ENCODE data around the gene TCAP. TPM values are rescaled to one million over a fixed set of nuclear protein-coding genes. Genes with fewer than 3 reads are reported as not detected.

TCAP gene
- total RNA-seq, 1 donor from 2014 or later: 0.98 TPM

DNA sequence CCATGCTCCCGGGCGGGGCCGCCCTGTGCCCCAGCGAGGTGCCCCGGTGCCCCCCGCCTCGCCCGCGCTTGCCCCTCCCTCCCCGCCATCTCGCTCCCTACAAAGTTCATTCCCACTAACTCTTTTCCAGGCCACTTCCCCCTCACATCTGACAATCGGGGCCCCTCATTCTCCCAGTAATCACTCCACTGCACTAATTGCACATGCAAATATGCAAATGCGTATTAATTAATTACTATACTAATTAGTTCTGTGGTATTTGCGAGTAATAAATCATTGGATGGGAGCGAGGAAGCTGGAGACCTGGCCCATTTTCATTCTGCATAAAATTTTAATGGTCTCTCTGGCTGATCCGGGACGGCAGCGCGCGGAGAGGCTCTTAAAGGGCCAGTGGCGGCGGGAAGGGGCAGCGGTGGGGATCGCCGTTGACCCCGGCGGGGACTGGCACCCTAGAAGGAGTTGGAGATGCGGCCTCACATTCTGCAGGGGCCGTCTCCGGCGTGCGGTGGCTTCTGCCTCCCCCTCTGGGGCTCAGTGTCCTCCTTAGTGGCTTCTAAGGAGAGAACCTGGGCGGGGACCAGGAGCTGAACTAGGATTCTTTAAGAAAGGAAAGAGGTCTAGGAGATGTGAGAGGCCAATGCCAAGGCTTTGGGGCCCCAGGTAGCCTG, 46.8 kb upstream of the TCAP start:
- Mint-ChIP-seq H3K9me3 (ENCODE audit: unreplicated experiment) (no peaks in the 10 kb centered on the region), H3K27ac (ENCODE audit: unreplicated experiment) (no peak overlapping the region), H3K4me1 (ENCODE audit: low read depth, unreplicated experiment) (no peaks in the 10 kb centered on the region), H3K4me3 (ENCODE audit: unreplicated experiment) (peak overlapping the region; percentile 85), H3K27me3 (ENCODE audit: low read depth, unreplicated experiment) (peaks cover 81% of the 10 kb centered on the region), H3K36me3 (ENCODE audit: low read depth, unreplicated experiment) (no peaks in the 10 kb centered on the region)
- Histone ChIP-seq H3K4me2 (ENCODE audit: low read length) (peak overlapping the region; percentile 90), H3K9me3 (ENCODE audit: insufficient read depth, low read depth, low read length) (no peaks in the 10 kb centered on the region), H3K27me3 (ENCODE audit: insufficient read depth, low read length) (peaks cover 30% of the 10 kb centered on the region), H4K20me1 (ENCODE audit: insufficient read depth, low read length) (no peaks in the 10 kb centered on the region), H3K4me3 (ENCODE audit: insufficient read depth, low read depth, low read length) (peak overlapping the region; percentile 64), H3K4me1 (ENCODE audit: insufficient read depth, low read length) (peaks cover 11% of the 10 kb centered on the region), H3K79me2 (ENCODE audit: insufficient read depth, low read length) (no peaks in the 10 kb centered on the region), H3K36me3 (ENCODE audit: insufficient read depth, low read length) (no peaks in the 10 kb centered on the region), H2AFZ (ENCODE audit: low read depth, low read length) (peak overlapping the region; percentile 64), H3K27ac (ENCODE audit: low read depth, low read length) (no peak overlapping the region), H3K9ac (ENCODE audit: low read length) (peak overlapping the region; percentile 35)
- no peak for FAIRE-seq
- no peak for DNase-seq (ENCODE audit: low read depth)
- no peak for TF ChIP-seq EZH2 (IDR thresholded peaks at IDR 0.05; ENCODE audit: insufficient read depth, low read length)
- TF ChIP-seq, protein P1, sequence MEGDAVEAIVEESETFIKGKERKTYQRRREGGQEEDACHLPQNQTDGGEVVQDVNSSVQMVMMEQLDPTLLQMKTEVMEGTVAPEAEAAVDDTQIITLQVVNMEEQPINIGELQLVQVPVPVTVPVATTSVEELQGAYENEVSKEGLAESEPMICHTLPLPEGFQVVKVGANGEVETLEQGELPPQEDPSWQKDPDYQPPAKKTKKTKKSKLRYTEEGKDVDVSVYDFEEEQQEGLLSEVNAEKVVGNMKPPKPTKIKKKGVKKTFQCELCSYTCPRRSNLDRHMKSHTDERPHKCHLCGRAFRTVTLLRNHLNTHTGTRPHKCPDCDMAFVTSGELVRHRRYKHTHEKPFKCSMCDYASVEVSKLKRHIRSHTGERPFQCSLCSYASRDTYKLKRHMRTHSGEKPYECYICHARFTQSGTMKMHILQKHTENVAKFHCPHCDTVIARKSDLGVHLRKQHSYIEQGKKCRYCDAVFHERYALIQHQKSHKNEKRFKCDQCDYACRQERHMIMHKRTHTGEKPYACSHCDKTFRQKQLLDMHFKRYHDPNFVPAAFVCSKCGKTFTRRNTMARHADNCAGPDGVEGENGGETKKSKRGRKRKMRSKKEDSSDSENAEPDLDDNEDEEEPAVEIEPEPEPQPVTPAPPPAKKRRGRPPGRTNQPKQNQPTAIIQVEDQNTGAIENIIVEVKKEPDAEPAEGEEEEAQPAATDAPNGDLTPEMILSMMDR (IDR thresholded peaks at IDR 0.05; ENCODE audit: insufficient read depth, low read depth, low read length): no peak

DNA sequence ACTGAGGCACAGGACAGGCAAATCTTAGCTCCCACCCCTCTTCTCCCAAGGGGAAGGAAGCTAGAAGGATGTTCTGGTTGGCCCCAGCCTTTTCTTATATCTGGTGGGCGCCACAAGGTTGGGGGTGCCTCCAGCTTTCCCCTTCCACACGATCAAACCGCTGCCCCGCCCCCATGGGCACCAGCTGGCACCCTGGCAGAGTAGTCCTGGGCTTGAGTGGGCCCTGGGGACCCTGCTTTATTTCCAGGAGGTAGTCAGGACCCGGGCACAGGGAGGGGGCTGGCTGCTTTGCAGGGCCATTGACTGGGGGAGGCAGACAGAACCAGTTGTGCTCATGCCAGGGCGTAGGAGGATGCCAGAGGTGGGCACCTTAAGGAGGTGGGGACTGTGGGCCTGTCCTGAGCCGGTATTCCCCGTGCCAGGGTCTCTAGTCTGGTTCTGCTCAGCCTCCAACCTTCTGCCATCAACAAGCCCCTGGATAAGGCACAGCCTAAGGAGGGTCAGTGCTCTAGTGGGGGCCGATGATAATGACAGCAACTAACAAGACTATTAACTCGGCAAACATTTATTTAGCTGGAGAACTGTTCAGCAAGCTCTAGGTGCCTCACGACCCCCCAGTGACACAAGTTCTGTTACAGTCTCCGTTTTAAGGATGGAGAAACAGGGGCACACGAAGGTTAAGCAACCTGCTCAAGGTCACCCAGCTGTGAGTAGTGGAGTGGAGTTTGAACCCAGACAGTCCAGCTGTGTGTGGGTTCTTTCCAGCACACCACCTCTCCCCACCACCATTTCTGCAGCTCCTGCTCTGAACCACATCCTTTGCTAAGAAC, 46.0 kb upstream of the TCAP start:
- FAIRE-seq: no peak
- H3K4me1 ChIP-seq (ENCODE audit: insufficient read depth, low read length): peaks cover 11% of the 10 kb centered on the region
- H3K27me3 Mint-ChIP-seq (ENCODE audit: low read depth, unreplicated experiment): peaks cover 80% of the 10 kb centered on the region
- peak overlapping the region; percentile 64 for H2AFZ ChIP-seq (ENCODE audit: low read depth, low read length)
- no peaks in the 10 kb centered on the region for H3K79me2 ChIP-seq (ENCODE audit: insufficient read depth, low read length)
- H3K4me1 Mint-ChIP-seq (ENCODE audit: low read depth, unreplicated experiment): no peaks in the 10 kb centered on the region
- H3K27ac ChIP-seq (ENCODE audit: low read depth, low read length): no peak overlapping the region
- no peak overlapping the region for H3K27ac Mint-ChIP-seq (ENCODE audit: unreplicated experiment)
- peaks cover 30% of the 10 kb centered on the region for H3K27me3 ChIP-seq (ENCODE audit: insufficient read depth, low read length)
- H4K20me1 ChIP-seq (ENCODE audit: insufficient read depth, low read length): no peaks in the 10 kb centered on the region
- no peak for TF ChIP-seq EZH2 (IDR thresholded peaks at IDR 0.05; ENCODE audit: insufficient read depth, low read length)
- TF ChIP-seq, protein P1 (IDR thresholded peaks at IDR 0.05; ENCODE audit: insufficient read depth, low read depth, low read length): no peak
- H3K4me2 ChIP-seq (ENCODE audit: low read length): peak overlapping the region; percentile 90
- H3K36me3 Mint-ChIP-seq (ENCODE audit: low read depth, unreplicated experiment): no peaks in the 10 kb centered on the region
- no peak for DNase-seq (ENCODE audit: low read depth)
- H3K9me3 Mint-ChIP-seq (ENCODE audit: unreplicated experiment): no peaks in the 10 kb centered on the region
- no peaks in the 10 kb centered on the region for H3K36me3 ChIP-seq (ENCODE audit: insufficient read depth, low read length)
- no peak overlapping the region for H3K9ac ChIP-seq (ENCODE audit: low read length)
- H3K4me3 ChIP-seq (ENCODE audit: insufficient read depth, low read depth, low read length): no peak overlapping the region
- no peaks in the 10 kb centered on the region for H3K9me3 ChIP-seq (ENCODE audit: insufficient read depth, low read depth, low read length)
- no peak overlapping the region for H3K4me3 Mint-ChIP-seq (ENCODE audit: unreplicated experiment)

DNA sequence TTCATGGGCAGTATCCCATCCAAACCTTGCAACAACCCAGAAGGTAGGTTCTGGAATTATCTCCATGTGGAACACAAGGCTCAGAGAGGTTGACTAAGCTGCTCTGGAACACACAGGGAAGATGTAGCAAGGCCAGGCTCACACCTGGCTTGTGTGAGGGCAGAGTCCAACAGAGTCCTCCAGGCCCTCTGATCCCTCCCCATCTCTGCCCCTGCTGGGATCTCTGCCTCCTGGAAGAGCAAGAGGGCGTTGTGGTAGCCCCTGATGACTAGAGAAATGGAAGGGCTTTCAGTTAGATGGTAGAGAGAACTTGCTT, 45.4 kb upstream of the TCAP start:
- peaks cover 79% of the 10 kb centered on the region for H3K27me3 Mint-ChIP-seq (ENCODE audit: low read depth, unreplicated experiment)

More for the DNA sequence above, 45.4 kb upstream of the TCAP start:
- no peak overlapping the region for H3K4me2 ChIP-seq (ENCODE audit: low read length)
- Mint-ChIP-seq H3K36me3 (ENCODE audit: low read depth, unreplicated experiment) (no peaks in the 10 kb centered on the region), H3K4me1 (ENCODE audit: low read depth, unreplicated experiment) (no peaks in the 10 kb centered on the region), H3K9me3 (ENCODE audit: unreplicated experiment) (no peaks in the 10 kb centered on the region), H3K27ac (ENCODE audit: unreplicated experiment) (no peak overlapping the region), H3K4me3 (ENCODE audit: unreplicated experiment) (no peak overlapping the region)
- no peaks in the 10 kb centered on the region for H3K79me2 ChIP-seq (ENCODE audit: insufficient read depth, low read length)
- DNase-seq (ENCODE audit: low read depth) (no peak), FAIRE-seq (no peak)
- H3K27ac ChIP-seq (ENCODE audit: low read depth, low read length): no peak overlapping the region
- TF ChIP-seq EZH2 (IDR thresholded peaks at IDR 0.05; ENCODE audit: insufficient read depth, low read length): no peak
- TF ChIP-seq, protein P1 (IDR thresholded peaks at IDR 0.05; ENCODE audit: insufficient read depth, low read depth, low read length): no peak
- peaks cover 11% of the 10 kb centered on the region for H3K4me1 ChIP-seq (ENCODE audit: insufficient read depth, low read length)
- H3K4me3 ChIP-seq (ENCODE audit: insufficient read depth, low read depth, low read length): no peak overlapping the region
- peaks cover 29% of the 10 kb centered on the region for H3K27me3 ChIP-seq (ENCODE audit: insufficient read depth, low read length)
- no peaks in the 10 kb centered on the region for H3K36me3 ChIP-seq (ENCODE audit: insufficient read depth, low read length)
- H4K20me1 ChIP-seq (ENCODE audit: insufficient read depth, low read length): no peaks in the 10 kb centered on the region
- H3K9ac ChIP-seq (ENCODE audit: low read length): no peak overlapping the region
- H3K9me3 ChIP-seq (ENCODE audit: insufficient read depth, low read depth, low read length): no peaks in the 10 kb centered on the region
- H2AFZ ChIP-seq (ENCODE audit: low read depth, low read length): no peak overlapping the region

All from astrocyte (in vitro differentiated cells and primary cell).